ENCODE data around the gene IMP3.

Gene IMP3

DNA sequence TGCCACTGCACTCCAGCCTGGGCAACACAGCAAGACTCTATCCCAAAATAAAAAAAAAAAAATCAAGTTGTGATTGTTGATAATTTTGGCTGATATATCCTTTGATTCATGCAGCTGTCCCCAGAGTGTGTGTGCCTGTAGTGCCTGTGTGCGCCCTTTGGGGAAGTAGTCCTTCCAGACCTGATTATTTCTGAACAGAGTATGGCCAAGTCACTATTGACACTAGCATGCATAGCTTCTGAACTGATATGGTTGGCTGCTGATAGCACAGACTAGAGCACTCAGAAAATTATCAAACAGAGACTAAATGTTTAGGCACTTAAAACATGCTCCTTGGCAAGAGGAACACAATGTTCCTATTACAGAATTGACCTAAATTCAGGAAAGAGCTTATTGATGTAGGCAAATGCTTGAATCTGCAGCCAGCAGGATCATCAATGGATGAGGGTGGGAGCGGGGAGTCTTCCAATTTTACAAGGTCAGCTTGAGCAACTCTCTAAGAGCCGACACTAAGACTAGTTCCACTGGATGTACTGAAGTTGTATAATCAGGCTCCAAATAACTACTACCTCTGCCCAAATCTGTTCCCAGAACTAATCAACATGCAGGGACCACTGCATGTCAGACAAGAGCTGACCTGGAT lies 43.2 kb downstream of the IMP3 start:
- Histone ChIP-seq H3K79me2 (ENCODE audit: insufficient read depth, low read depth) (no peaks in the 10 kb centered on the region), H3K27ac (no peak overlapping the region), H3K36me3 (ENCODE audit: insufficient read depth) (no peaks in the 10 kb centered on the region), H3K27me3 (ENCODE audit: insufficient read depth, low read depth) (no peaks in the 10 kb centered on the region), H3K4me1 (ENCODE audit: low read depth, poor library complexity, severe bottlenecking) (no peaks in the 10 kb centered on the region), H4K20me1 (ENCODE audit: insufficient read depth) (no peaks in the 10 kb centered on the region), H2AFZ (ENCODE audit: low read depth) (no peak overlapping the region), H3K9ac (no peak overlapping the region), H3K4me2 (no peak overlapping the region), H3K4me3 (IDR thresholded peaks at IDR 0.05; ENCODE audit: insufficient read depth, low read depth, low read length) (no peak overlapping the region)
- TF ChIP-seq, protein P1, sequence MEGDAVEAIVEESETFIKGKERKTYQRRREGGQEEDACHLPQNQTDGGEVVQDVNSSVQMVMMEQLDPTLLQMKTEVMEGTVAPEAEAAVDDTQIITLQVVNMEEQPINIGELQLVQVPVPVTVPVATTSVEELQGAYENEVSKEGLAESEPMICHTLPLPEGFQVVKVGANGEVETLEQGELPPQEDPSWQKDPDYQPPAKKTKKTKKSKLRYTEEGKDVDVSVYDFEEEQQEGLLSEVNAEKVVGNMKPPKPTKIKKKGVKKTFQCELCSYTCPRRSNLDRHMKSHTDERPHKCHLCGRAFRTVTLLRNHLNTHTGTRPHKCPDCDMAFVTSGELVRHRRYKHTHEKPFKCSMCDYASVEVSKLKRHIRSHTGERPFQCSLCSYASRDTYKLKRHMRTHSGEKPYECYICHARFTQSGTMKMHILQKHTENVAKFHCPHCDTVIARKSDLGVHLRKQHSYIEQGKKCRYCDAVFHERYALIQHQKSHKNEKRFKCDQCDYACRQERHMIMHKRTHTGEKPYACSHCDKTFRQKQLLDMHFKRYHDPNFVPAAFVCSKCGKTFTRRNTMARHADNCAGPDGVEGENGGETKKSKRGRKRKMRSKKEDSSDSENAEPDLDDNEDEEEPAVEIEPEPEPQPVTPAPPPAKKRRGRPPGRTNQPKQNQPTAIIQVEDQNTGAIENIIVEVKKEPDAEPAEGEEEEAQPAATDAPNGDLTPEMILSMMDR (conservative IDR thresholded peaks at IDR 0.05; ENCODE audit: low read depth, low read length): no peak

DNA sequence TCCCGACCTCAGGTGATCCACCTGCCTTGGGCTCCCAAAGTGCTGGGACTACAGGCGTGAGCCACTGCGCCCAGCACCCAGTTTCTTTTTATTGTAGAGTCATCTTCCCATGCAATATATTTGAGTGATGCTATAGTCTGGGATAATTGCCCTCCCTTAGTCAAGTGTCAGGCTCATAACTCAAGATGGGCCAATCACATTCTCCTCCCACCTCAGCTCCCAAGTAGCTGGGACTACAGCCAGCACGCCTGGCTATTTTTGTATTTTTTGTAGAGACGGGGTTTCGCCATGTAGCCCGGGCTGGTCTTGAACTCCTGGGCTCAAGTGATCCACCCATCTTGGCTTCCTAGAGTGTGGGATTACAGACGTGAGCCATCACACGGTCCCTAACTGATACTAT lies 45.7 kb downstream of the IMP3 start:
- H3K4me3 ChIP-seq (IDR thresholded peaks at IDR 0.05; ENCODE audit: insufficient read depth, low read depth, low read length): no peak overlapping the region
- no peaks in the 10 kb centered on the region for H3K79me2 ChIP-seq (ENCODE audit: insufficient read depth, low read depth)
- no peaks in the 10 kb centered on the region for H4K20me1 ChIP-seq (ENCODE audit: insufficient read depth)
- H3K4me2 ChIP-seq: no peak overlapping the region
- H3K36me3 ChIP-seq (ENCODE audit: insufficient read depth): no peaks in the 10 kb centered on the region
- H3K9ac ChIP-seq: no peak overlapping the region
- no peaks in the 10 kb centered on the region for H3K4me1 ChIP-seq (ENCODE audit: low read depth, poor library complexity, severe bottlenecking)
- TF ChIP-seq, protein P1 (conservative IDR thresholded peaks at IDR 0.05; ENCODE audit: low read depth, low read length): no peak
- H2AFZ ChIP-seq (ENCODE audit: low read depth): no peak overlapping the region
- H3K27me3 ChIP-seq (ENCODE audit: insufficient read depth, low read depth): no peaks in the 10 kb centered on the region
- no peak overlapping the region for H3K27ac ChIP-seq

DNA sequence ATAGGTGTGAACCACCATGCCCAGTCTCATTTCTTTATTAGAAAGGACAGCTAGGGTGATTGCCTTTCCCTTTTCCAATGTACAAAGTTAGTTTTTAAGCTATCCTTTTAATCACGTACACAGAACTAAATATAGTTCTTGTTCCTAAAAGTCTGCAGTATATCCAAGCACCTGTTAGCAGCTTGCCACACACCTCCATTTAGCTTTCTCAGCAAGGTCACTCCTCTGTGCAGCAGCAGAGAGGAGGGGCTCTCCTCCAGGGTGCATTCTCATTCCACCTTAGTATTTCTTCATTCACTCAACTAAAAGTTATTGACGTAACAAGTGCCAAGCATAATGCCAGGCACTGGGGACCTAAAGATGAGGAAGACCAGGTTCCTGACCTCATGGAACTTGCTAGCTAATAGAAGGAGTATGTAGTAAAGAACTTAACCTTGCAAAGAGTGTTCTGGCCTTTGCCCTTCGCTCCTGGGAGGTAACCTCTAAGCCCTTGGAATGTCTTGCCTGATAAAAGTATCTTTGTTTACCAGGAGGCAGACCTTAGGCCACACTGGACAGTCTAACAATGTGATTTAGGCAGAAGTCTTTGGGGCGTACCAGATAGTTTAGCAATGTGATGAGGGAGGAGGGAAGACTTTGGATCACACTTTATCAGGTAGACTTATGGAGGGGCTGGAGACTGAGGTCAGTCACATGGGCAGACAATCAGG lies 48.2 kb downstream of the IMP3 start:
- H3K27me3 ChIP-seq (ENCODE audit: insufficient read depth, low read depth): no peaks in the 10 kb centered on the region
- H3K4me2 ChIP-seq: no peak overlapping the region
- no peak overlapping the region for H2AFZ ChIP-seq (ENCODE audit: low read depth)
- no peaks in the 10 kb centered on the region for H4K20me1 ChIP-seq (ENCODE audit: insufficient read depth)
- H3K4me1 ChIP-seq (ENCODE audit: low read depth, poor library complexity, severe bottlenecking): no peaks in the 10 kb centered on the region
- no peak overlapping the region for H3K4me3 ChIP-seq (IDR thresholded peaks at IDR 0.05; ENCODE audit: insufficient read depth, low read depth, low read length)
- no peak overlapping the region for H3K9ac ChIP-seq
- no peaks in the 10 kb centered on the region for H3K36me3 ChIP-seq (ENCODE audit: insufficient read depth)
- H3K79me2 ChIP-seq (ENCODE audit: insufficient read depth, low read depth): no peaks in the 10 kb centered on the region
- TF ChIP-seq, protein P1 (conservative IDR thresholded peaks at IDR 0.05; ENCODE audit: low read depth, low read length): no peak
- no peak overlapping the region for H3K27ac ChIP-seq

DNA sequence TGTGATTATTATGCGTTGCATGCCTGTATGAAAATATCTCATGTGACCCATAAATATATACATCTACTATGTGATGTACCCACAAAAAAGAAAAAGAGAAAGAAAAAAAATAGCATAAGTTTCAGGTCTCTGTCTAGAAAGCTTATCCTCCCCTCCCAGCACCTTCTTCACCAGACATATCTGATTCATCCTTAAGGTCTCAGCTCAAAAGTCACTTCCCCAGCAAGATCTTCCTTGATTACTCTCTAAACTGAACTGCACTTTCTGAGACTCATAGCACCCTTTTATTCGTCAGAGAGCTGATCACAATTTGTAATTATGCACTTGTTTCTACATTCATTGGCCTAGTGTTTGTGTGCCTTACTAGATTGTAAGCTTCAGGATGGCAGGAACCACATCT lies 49.8 kb downstream of the IMP3 start:
- TF ChIP-seq, protein P1 (conservative IDR thresholded peaks at IDR 0.05; ENCODE audit: low read depth, low read length): no peak
- no peaks in the 10 kb centered on the region for H3K27me3 ChIP-seq (ENCODE audit: insufficient read depth, low read depth)
- H3K36me3 ChIP-seq (ENCODE audit: insufficient read depth): no peaks in the 10 kb centered on the region
- no peaks in the 10 kb centered on the region for H3K79me2 ChIP-seq (ENCODE audit: insufficient read depth, low read depth)
- H3K9ac ChIP-seq: no peak overlapping the region
- H2AFZ ChIP-seq (ENCODE audit: low read depth): no peak overlapping the region
- no peaks in the 10 kb centered on the region for H3K4me1 ChIP-seq (ENCODE audit: low read depth, poor library complexity, severe bottlenecking)
- H3K4me3 ChIP-seq (IDR thresholded peaks at IDR 0.05; ENCODE audit: insufficient read depth, low read depth, low read length): no peak overlapping the region
- no peak overlapping the region for H3K27ac ChIP-seq
- H4K20me1 ChIP-seq (ENCODE audit: insufficient read depth): no peaks in the 10 kb centered on the region
- H3K4me2 ChIP-seq: no peak overlapping the region

Data from KMS-11 (cell line).